Measurements from ENCODE around the gene COPG2. TPM values are rescaled to one million over a fixed set of nuclear protein-coding genes. Genes with fewer than 3 reads are reported as not detected.
A peak's percentile ranks its signal among the peaks of the same experiment; 100 is the strongest.

The COPG2 gene
- polyA plus RNA-seq, 2 of the 4 experiments (the other 2 are of a cell fraction): 17.1 to 39.5 TPM

- no peak for TF ChIP-seq HMGXB4 (CRISPR knock-in tag; IDR thresholded peaks at IDR 0.05; ENCODE audit: borderline replicate concordance)
- TF ChIP-seq NPAS2 (CRISPR knock-in tag; IDR thresholded peaks at IDR 0.05; ENCODE audit: borderline replicate concordance): no peak
Measured at GRCh38 chr7:130492523-130493274, 175.8 kb downstream of the COPG2 start (continued).

GRCh38 chr7:130491841-130492522, 176.6 kb downstream of the COPG2 start, which contains the start of gene MEST:
Gene MEST (plus strand): TSS chr7:130492085. CDS start chr7:130492314, 229 bp downstream.
- ChIA-PET CTCF (interaction anchor here (0.7 kb wide), 2 partner anchors 12 to 18 kb away, joined by 3 read pairs; no protein-coding TSS in a partner anchor), POLR2A (no interaction called here)
- H3K4me2 ChIP-seq: peak within 1 kb of the TSS; percentile 76
- peak within 1 kb of the TSS in 1 of 2 experiments; percentile 57; a peak in 2 of 6 replicates for H3K27ac ChIP-seq
- no peaks in the 10 kb centered on the region for H3K9me3 ChIP-seq
- no peak for TF ChIP-seq RAD21 (conservative IDR thresholded peaks at IDR 0.05 in 1 of 2, IDR thresholded peaks at IDR 0.05 in 1 of 2)
- no peak for TF ChIP-seq JUNB (IDR thresholded peaks at IDR 0.05)
- FAIRE-seq: no peak
- H3K4me1 ChIP-seq: no peaks in the 10 kb centered on the region
- DNase-seq (ENCODE audit: low read depth in 1 of 2, low spot score in 1 of 2): no peak
- ATAC-seq: no peak; a peak in 2 of 6 replicates
- peak within 1 kb of the TSS; percentile 34 for H3K4me3 ChIP-seq
- WGBS (ENCODE audit: missing lambda C conversion rate): 91% methylated on average over 27 of the region's 71 CpGs

GRCh38 chr7:130490888-130491804, 177.4 kb downstream of the COPG2 start:
- no peak for DNase-seq (ENCODE audit: low read depth in 1 of 2, low spot score in 1 of 2)
- 70% methylated on average over 34 of the region's 62 CpGs for WGBS (ENCODE audit: missing lambda C conversion rate)
- H3K4me3 ChIP-seq: peak overlapping the region; percentile 34
- no peaks in the 10 kb centered on the region for H3K4me1 ChIP-seq
- H3K4me2 ChIP-seq: peak overlapping the region; percentile 76
- POLR2A ChIA-PET: no interaction called here
- peak overlapping the region in 1 of 2 experiments; percentile 57; a peak in 2 of 6 replicates for H3K27ac ChIP-seq
- FAIRE-seq: no peak
- H3K9me3 ChIP-seq: no peaks in the 10 kb centered on the region
- CTCF ChIA-PET: interaction anchor here (0.7 kb wide), 2 partner anchors 13 to 17 kb away, joined by 3 read pairs; no protein-coding TSS in a partner anchor
- peak; percentile 44 to 57; a peak in 4 of 6 replicates for ATAC-seq
- TF ChIP-seq CHD4 (IDR thresholded peaks at IDR 0.05; ENCODE audit: borderline replicate concordance) (no peak), CHD2 (IDR thresholded peaks at IDR 0.05; ENCODE audit: low read length, partially characterized antibody) (no peak), MYC (IDR thresholded peaks at IDR 0.05; ENCODE audit: borderline replicate concordance, low read length) (no peak), JUN (IDR thresholded peaks at IDR 0.05) (no peak), SREBF2 (IDR thresholded peaks at IDR 0.05) (no peak), TP53 (CRISPR knock-in tag; IDR thresholded peaks at IDR 0.05) (no peak), NFE2L2 (conservative IDR thresholded peaks at IDR 0.05; ENCODE audit: low read length) (no peak), ZFP36 (IDR thresholded peaks at IDR 0.05; ENCODE audit: borderline replicate concordance, partially characterized antibody) (no peak), E2F6 (IDR thresholded peaks at IDR 0.05; ENCODE audit: borderline replicate concordance, low read depth) (peak; percentile 69), RAD21 (conservative IDR thresholded peaks at IDR 0.05 in 1 of 2, IDR thresholded peaks at IDR 0.05 in 1 of 2) (peak in 1 of 2 experiments; percentile 43; a peak in 2 of 5 replicates), GATA3 (IDR thresholded peaks at IDR 0.05; ENCODE audit: borderline replicate concordance) (no peak), MAX (IDR thresholded peaks at IDR 0.05) (peak; percentile 49), CBX8 (IDR thresholded peaks at IDR 0.05) (no peak), NR3C1 (IDR thresholded peaks at IDR 0.05) (no peak), USF2 (IDR thresholded peaks at IDR 0.05) (no peak), ZSCAN20 (CRISPR knock-in tag; IDR thresholded peaks at IDR 0.05) (no peak), CTCF (IDR thresholded peaks at IDR 0.05) (peak; percentile 44), HOXB13 (CRISPR knock-in tag; IDR thresholded peaks at IDR 0.05; ENCODE audit: low read depth) (no peak), ESRRA (IDR thresholded peaks at IDR 0.05; ENCODE audit: borderline replicate concordance, low read length) (no peak), CEBPB (IDR thresholded peaks at IDR 0.05) (no peak), PBX3 (IDR thresholded peaks at IDR 0.05) (no peak), BHLHE40 (IDR thresholded peaks at IDR 0.05; ENCODE audit: low read depth, low read length) (no peak)

All from A549 (cell line).